SK-N-MC (cell line): ENCODE data around the gene NSA2.
"Not testable (repeated sequence)": the region's sequence is repeated elsewhere in the genome, so short reads cannot be mapped to it uniquely, and the experiment has no call there.

Source experiments
- EZH2 ChIP-seq: fragments of 200-600 bp; sonication (generic); IDR thresholded peaks from one replicate; pipeline ENCODE4 v1.6.1; 2017; ENCODE audit warnings: antibody characterized with exemption
- FOXP2 ChIP-seq: optimal IDR thresholded peaks from 2 replicates; pipeline ENCODE3; 2011; ENCODE audit warnings: mild to moderate bottlenecking, moderate library complexity; ENCODE audit not compliant: insufficient read depth; ENCODE audit errors: extremely low read length, control extremely low read depth
- POLR2AphosphoS5 ChIP-seq: IDR thresholded peaks from 2 replicates; pipeline ENCODE4 v1.6.1; 2012; ENCODE audit warnings: mild to moderate bottlenecking, low read depth, low read length, borderline replicate concordance

DNA sequence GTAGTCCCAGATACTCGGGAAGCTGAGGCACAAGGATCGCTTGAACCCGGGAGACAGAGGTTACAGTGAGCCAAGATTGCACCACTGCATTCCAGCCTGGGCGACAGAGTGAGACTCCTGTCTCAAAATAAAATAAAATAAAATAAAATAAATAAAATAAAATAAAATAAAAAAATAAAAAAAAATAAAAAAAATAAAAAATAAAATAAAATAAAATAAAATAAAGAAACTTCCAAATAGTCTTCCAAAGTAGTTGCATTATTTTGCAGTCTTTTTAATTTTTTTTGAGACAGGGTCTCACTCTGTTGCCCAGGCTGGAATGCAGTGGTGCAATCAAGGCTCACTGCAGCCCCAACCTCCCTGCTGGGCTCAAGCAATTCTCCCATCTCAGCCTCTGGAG, 18.3 kb upstream of the NSA2 start:
- TF ChIP-seq EZH2, POLR2AphosphoS5, FOXP2: not testable (repeated sequence)
